ENCODE data around the gene RAB5B.
A peak's percentile ranks its signal among the peaks of the same experiment; 100 is the strongest.

RAB5B gene

GRCh38 chr12:55974308-55974730 lies 441 bp downstream of the RAB5B start (continued):
- TF ChIP-seq, protein P1, sequence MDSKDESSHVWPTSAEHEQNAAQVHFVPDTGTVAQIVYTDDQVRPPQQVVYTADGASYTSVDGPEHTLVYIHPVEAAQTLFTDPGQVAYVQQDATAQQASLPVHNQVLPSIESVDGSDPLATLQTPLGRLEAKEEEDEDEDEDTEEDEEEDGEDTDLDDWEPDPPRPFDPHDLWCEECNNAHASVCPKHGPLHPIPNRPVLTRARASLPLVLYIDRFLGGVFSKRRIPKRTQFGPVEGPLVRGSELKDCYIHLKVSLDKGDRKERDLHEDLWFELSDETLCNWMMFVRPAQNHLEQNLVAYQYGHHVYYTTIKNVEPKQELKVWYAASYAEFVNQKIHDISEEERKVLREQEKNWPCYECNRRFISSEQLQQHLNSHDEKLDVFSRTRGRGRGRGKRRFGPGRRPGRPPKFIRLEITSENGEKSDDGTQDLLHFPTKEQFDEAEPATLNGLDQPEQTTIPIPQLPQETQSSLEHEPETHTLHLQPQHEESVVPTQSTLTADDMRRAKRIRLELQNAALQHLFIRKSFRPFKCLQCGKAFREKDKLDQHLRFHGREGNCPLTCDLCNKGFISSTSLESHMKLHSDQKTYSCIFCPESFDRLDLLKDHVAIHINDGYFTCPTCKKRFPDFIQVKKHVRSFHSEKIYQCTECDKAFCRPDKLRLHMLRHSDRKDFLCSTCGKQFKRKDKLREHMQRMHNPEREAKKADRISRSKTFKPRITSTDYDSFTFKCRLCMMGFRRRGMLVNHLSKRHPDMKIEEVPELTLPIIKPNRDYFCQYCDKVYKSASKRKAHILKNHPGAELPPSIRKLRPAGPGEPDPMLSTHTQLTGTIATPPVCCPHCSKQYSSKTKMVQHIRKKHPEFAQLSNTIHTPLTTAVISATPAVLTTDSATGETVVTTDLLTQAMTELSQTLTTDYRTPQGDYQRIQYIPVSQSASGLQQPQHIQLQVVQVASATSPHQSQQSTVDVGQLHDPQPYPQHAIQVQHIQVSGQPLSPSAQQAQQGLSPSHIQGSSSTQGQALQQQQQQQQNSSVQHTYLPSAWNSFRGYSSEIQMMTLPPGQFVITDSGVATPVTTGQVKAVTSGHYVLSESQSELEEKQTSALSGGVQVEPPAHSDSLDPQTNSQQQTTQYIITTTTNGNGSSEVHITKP (tag by site-specific recombination; IDR thresholded peaks at IDR 0.05): peak; percentile 96
- TF ChIP-seq REST (tag by site-specific recombination; IDR thresholded peaks at IDR 0.05) (no peak), ZNF768 (tag by site-specific recombination; IDR thresholded peaks at IDR 0.05) (no peak), ZNF76 (tag by site-specific recombination; IDR thresholded peaks at IDR 0.05; ENCODE audit: borderline replicate concordance, low read depth) (peak; percentile 55; the same call in 1 of the 2 replicates), ZNF433 (tag by site-specific recombination; IDR thresholded peaks at IDR 0.05; ENCODE audit: low read depth) (no peak), ZNF555 (tag by site-specific recombination; conservative IDR thresholded peaks at IDR 0.05) (no peak), GLIS2 (tag by site-specific recombination; IDR thresholded peaks at IDR 0.05) (no peak), ZNF843 (tag by site-specific recombination; IDR thresholded peaks at IDR 0.05) (no peak; the same call in none of the 2 replicates), ZNF660 (tag by site-specific recombination; IDR thresholded peaks at IDR 0.05) (no peak), ZNF114 (tag by site-specific recombination; IDR thresholded peaks at IDR 0.05) (no peak), ZNF223 (tag by site-specific recombination; IDR thresholded peaks at IDR 0.05) (no peak), ZNF791 (tag by site-specific recombination; IDR thresholded peaks at IDR 0.05) (no peak), ZNF473 (tag by site-specific recombination; IDR thresholded peaks at IDR 0.05) (no peak), PRDM6 (tag by site-specific recombination; IDR thresholded peaks at IDR 0.05) (no peak), PRDM1 (tag by site-specific recombination; IDR thresholded peaks at IDR 0.05) (peak; percentile 39; the same call in 1 of the 2 replicates), ZNF311 (tag by site-specific recombination; IDR thresholded peaks at IDR 0.05; ENCODE audit: borderline replicate concordance) (no peak), ZBTB20 (tag by site-specific recombination; IDR thresholded peaks at IDR 0.05) (peak; percentile 81), YY2 (tag by site-specific recombination; IDR thresholded peaks at IDR 0.05) (no peak), HOXD13 (CRISPR knock-in tag; IDR thresholded peaks at IDR 0.05; ENCODE audit: borderline replicate concordance) (no peak), ZNF416 (tag by site-specific recombination; IDR thresholded peaks at IDR 0.05) (no peak), GLI4 (tag by site-specific recombination; IDR thresholded peaks at IDR 0.05) (0 out of 2 replicates have a peak, but pooled peaks have one; percentile 79), SP7 (tag by site-specific recombination; IDR thresholded peaks at IDR 0.05) (no peak; the same call in 1 of the 2 replicates), ZNF146 (tag by site-specific recombination; IDR thresholded peaks at IDR 0.05) (no peak), GLI2 (tag by site-specific recombination; IDR thresholded peaks at IDR 0.05; ENCODE audit: borderline replicate concordance, low read depth) (no peak), TCF7L2 (IDR thresholded peaks at IDR 0.05; ENCODE audit: borderline replicate concordance, low read depth, low read length) (no peak), AEBP2 (tag by site-specific recombination; IDR thresholded peaks at IDR 0.05; ENCODE audit: borderline replicate concordance) (no peak), ZNF48 (tag by site-specific recombination; IDR thresholded peaks at IDR 0.05) (no peak)
- TF ChIP-seq, protein P2, sequence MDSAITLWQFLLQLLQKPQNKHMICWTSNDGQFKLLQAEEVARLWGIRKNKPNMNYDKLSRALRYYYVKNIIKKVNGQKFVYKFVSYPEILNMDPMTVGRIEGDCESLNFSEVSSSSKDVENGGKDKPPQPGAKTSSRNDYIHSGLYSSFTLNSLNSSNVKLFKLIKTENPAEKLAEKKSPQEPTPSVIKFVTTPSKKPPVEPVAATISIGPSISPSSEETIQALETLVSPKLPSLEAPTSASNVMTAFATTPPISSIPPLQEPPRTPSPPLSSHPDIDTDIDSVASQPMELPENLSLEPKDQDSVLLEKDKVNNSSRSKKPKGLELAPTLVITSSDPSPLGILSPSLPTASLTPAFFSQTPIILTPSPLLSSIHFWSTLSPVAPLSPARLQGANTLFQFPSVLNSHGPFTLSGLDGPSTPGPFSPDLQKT (IDR thresholded peaks at IDR 0.05; ENCODE audit: borderline replicate concordance, low read depth, low read length): no peak
- TF ChIP-seq, protein P3, sequence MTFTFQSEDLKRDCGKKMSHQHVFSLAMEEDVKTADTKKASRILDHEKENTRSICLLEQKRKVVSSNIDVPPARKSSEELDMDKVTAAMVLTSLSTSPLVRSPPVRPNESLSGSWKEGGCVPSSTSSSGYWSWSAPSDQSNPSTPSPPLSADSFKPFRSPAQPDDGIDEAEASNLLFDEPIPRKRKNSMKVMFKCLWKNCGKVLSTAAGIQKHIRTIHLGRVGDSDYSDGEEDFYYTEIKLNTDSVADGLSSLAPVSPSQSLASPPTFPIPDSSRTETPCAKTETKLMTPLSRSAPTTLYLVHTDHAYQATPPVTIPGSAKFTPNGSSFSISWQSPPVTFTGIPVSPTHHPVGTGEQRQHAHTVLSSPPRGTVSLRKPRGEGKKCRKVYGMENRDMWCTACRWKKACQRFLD (tag by site-specific recombination; IDR thresholded peaks at IDR 0.05): no peak
